Left ventricle myocardium inferior (tissue), 1 donor: ENCODE data around the gene PLCG2. TPM values are rescaled to one million over a fixed set of nuclear protein-coding genes. Genes with fewer than 3 reads are reported as not detected.
"Not testable (repeated sequence)": the region's sequence is repeated elsewhere in the genome, so short reads cannot be mapped to it uniquely, and the experiment has no call there.

Experiments used
- DNase-seq: peaks from one replicate; pipeline ENCODE4 v3.0.0-alpha.2; 2020
- H3K27ac ChIP-seq: fragments of 200-600 bp; replicated peaks from 2 replicates; pipeline ENCODE4 v1.8.0; 2021
- H3K27me3 ChIP-seq: fragments of 200-600 bp; 2 replicates; pipeline ENCODE4 v1.8.0; 2021; ENCODE audit warnings: low read depth
- H3K36me3 ChIP-seq: fragments of 200-600 bp; 2 replicates; pipeline ENCODE4 v1.8.0; 2021
- H3K4me1 ChIP-seq: fragments of 200-600 bp; 2 replicates; pipeline ENCODE4 v1.8.0; 2021
- H3K4me3 ChIP-seq: fragments of 200-600 bp; 2 replicates; pipeline ENCODE4 v1.8.0; 2021; ENCODE audit warnings: mild to moderate bottlenecking, moderate library complexity
- H3K9me3 ChIP-seq: fragments of 200-600 bp; replicated peaks from 2 replicates; pipeline ENCODE4 v1.8.0; 2021
- CTCF ChIP-seq: fragments of 200-600 bp; IDR thresholded peaks from 2 replicates; pipeline ENCODE4 v1.8.0; 2021; ENCODE audit warnings: antibody characterized with exemption, mild to moderate bottlenecking, borderline replicate concordance
- intact Hi-C: fragments of 100-400 bp; cut with micrococcal nuclease; formaldehyde crosslinking; loops from one replicate; pipeline ENCODE4 v1.11.0; 2022
- total RNA-seq: library from RNA; stranded (reverse); fragmentation: NEBNext Ultra II Directional; extraction: Animal tissue kit (Norgen Biotek cat#: 25700); gene quantifications from one replicate; pipeline ENCODE4 v1.2.1, GENCODE V29; 2021
- donor health status: DM: no; HTN: yes; CAD: no; lungs with severe emphysema.

PLCG2 gene
- total RNA-seq, 1 donor from 2014 or later, result 5.6 TPM

- H3K4me3 ChIP-seq, result no peak overlapping the region
- intact Hi-C loops, result no loop called here
- TF ChIP-seq CTCF, result no peak
- H3K27ac ChIP-seq, result no peak overlapping the region
- H3K27me3 ChIP-seq, result no peaks in the 10 kb centered on the region
- H3K9me3 ChIP-seq, result no peaks in the 10 kb centered on the region
- no peaks in the 10 kb centered on the region for H3K4me1 ChIP-seq
- DNase-seq, result no peak
- no peaks in the 10 kb centered on the region for H3K36me3 ChIP-seq
Observed at GRCh38 chr16:81929841-81930240, 150.8 kb downstream of the PLCG2 start.

GRCh38 chr16:81931927-81932326 lies 152.8 kb downstream of the PLCG2 start:
- TF ChIP-seq CTCF, result no peak
- H3K9me3 ChIP-seq, result no peaks in the 10 kb centered on the region
- no peak overlapping the region for H3K4me3 ChIP-seq
- no peaks in the 10 kb centered on the region for H3K27me3 ChIP-seq
- H3K36me3 ChIP-seq, result no peaks in the 10 kb centered on the region
- intact Hi-C loops, result no loop called here
- no peaks in the 10 kb centered on the region for H3K4me1 ChIP-seq
- no peak overlapping the region for H3K27ac ChIP-seq
- no peak for DNase-seq

- no peak for DNase-seq
- intact Hi-C loops, result no loop called here
- TF ChIP-seq CTCF, result no peak
- Histone ChIP-seq H3K4me3 (no peak overlapping the region), H3K27me3 (peaks cover 2% of the 10 kb centered on the region), H3K9me3 (no peaks in the 10 kb centered on the region), H3K36me3 (no peaks in the 10 kb centered on the region), H3K4me1 (no peaks in the 10 kb centered on the region), H3K27ac (no peak overlapping the region)
Observed at GRCh38 chr16:81932668-81933067, 153.6 kb downstream of the PLCG2 start.

- Histone ChIP-seq H3K9me3 (no peaks in the 10 kb centered on the region), H3K4me1 (no peaks in the 10 kb centered on the region), H3K27ac (no peak overlapping the region), H3K4me3 (no peak overlapping the region), H3K27me3 (peaks cover 9% of the 10 kb centered on the region), H3K36me3 (no peaks in the 10 kb centered on the region)
- DNase-seq, result no peak
- intact Hi-C loops, result no loop called here
- TF ChIP-seq CTCF, result no peak
Observed at GRCh38 chr16:81933361-81933760, 154.3 kb downstream of the PLCG2 start.

- H3K36me3 ChIP-seq, result not testable (repeated sequence)
Observed at GRCh38 chr16:81934711-81935110, 155.6 kb downstream of the PLCG2 start.

GRCh38 chr16:81936209-81937000 lies 157.3 kb downstream of the PLCG2 start:
- no peak for TF ChIP-seq CTCF
- DNase-seq, result no peak
- no peak overlapping the region for H3K4me3 ChIP-seq
- intact Hi-C loops, result no loop called here
- H3K4me1 ChIP-seq, result no peaks in the 10 kb centered on the region
- H3K36me3 ChIP-seq, result no peaks in the 10 kb centered on the region
- no peaks in the 10 kb centered on the region for H3K9me3 ChIP-seq
- peaks cover 19% of the 10 kb centered on the region for H3K27me3 ChIP-seq
- H3K27ac ChIP-seq, result no peak overlapping the region

More at GRCh38 chr16:81934711-81935110, 155.6 kb downstream of the PLCG2 start:
- H3K27ac ChIP-seq, H3K4me1 ChIP-seq, H3K4me3 ChIP-seq, H3K9me3 ChIP-seq, intact Hi-C loops, DNase-seq: not testable (repeated sequence)
- peaks cover 19% of the 10 kb centered on the region for H3K27me3 ChIP-seq
